GM19455 (cell line): ENCODE results near the gene HRG.

Experiments
- ATAC-seq: cut with Tn5 transposase; IDR thresholded peaks from one replicate; pipeline ENCODE4 v1.9.1; 2021; ENCODE audit not compliant: unreplicated experiment

HRG gene

GRCh38 chr3:186719945-186720739 lies 54.3 kb downstream of the HRG start:
- no peak for ATAC-seq

GRCh38 chr3:186722457-186722856 lies 56.6 kb downstream of the HRG start:
- ATAC-seq, result no peak

DNA sequence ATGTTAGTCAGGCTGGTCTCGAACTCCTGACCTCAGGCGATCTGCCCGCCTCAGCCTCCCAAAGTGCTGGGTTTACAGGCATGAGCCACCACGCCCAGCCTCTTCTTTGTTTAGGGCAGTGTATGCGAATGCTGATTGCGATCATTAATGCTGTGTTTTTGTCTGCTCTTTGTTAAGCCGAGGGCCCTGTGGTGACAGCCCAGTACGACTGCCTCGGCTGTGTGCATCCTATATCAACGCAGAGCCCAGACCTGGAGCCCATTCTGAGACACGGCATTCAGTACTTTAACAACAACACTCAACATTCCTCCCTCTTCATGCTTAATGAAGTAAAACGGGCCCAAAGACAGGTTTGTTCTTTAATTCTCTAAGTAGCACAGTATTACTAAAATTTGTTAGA lies 59.1 kb downstream of the HRG start:
- no peak for ATAC-seq
